HUES64 (cell line): Measurements from ENCODE around the gene CGRRF1.

Experiments used
- H3K27ac ChIP-seq: 2 replicates; pipeline ENCODE4 v1.7.0; 2013; ENCODE audit warnings: low read depth, low read length, inconsistent platforms
- H3K27me3 ChIP-seq: 2 replicates; pipeline ENCODE4 v1.6.1; 2013; ENCODE audit warnings: mild to moderate bottlenecking, low read length; ENCODE audit not compliant: insufficient read depth
- H3K36me3 ChIP-seq: 2 replicates; pipeline ENCODE4 v1.6.1; 2013; ENCODE audit warnings: mild to moderate bottlenecking, low read length; ENCODE audit not compliant: insufficient read depth
- H3K4me1 ChIP-seq: 2 replicates; pipeline ENCODE4 v1.6.1; 2013; ENCODE audit warnings: mild to moderate bottlenecking, low read length, moderate library complexity; ENCODE audit not compliant: insufficient read depth
- H3K4me3 ChIP-seq: 2 replicates; pipeline ENCODE4 v1.5.1; 2013; ENCODE audit warnings: mild to moderate bottlenecking, low read length, moderate library complexity
- H3K9ac ChIP-seq: 2 replicates; pipeline ENCODE4 v1.6.1; 2013; ENCODE audit warnings: mild to moderate bottlenecking, low read depth, low read length
- H3K9me3 ChIP-seq: 2 replicates; pipeline ENCODE4 v1.6.1; 2013; ENCODE audit warnings: low read depth, low read length; ENCODE audit not compliant: insufficient read depth
- WGBS: fragments of 150-250, 120-280 bp; methylation state at CpG from one replicate; pipeline ENCODE4 v1.1.7; 2013; ENCODE audit warnings: missing lambda C conversion rate; 5-methylcytosine and 5-hydroxymethylcytosine counted together

Gene CGRRF1

GRCh38 chr14:54547583-54547982 is 37.9 kb downstream of the CGRRF1 start:
- Histone ChIP-seq H3K9ac (no peak overlapping the region), H3K27ac (no peak overlapping the region), H3K4me3 (no peak overlapping the region), H3K36me3 (no peaks in the 10 kb centered on the region), H3K4me1 (peaks cover 4% of the 10 kb centered on the region; the same call in 1 of the 2 replicates), H3K27me3 (no peaks in the 10 kb centered on the region), H3K9me3 (no peaks in the 10 kb centered on the region)
- WGBS, result 92% methylated on average over 3 of the region's 3 CpGs

DNA sequence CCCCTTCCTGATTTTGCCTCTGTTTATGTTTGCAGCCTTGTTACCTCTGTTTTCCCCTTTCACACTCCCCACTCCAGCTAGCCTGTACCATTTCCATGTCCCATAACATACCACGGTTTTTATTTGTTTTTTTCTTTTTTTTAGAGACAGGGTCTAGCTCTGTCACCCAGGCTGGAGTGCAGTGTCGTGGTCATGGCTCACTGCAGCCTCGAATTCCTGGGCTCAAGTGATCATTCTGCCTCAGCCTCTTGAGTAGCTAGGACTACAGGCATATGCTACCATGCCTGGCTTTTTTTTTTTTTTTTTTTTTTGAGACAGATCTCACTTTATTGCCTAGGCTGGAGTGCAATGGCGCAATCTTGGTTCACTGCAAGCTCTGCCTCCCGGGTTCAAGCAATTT is 38.8 kb downstream of the CGRRF1 start:
- Histone ChIP-seq H3K27me3 (no peaks in the 10 kb centered on the region), H3K9me3 (no peaks in the 10 kb centered on the region), H3K9ac (no peak overlapping the region), H3K27ac (no peak overlapping the region), H3K4me1 (peaks cover 4% of the 10 kb centered on the region; the same call in 1 of the 2 replicates), H3K36me3 (no peaks in the 10 kb centered on the region), H3K4me3 (no peak overlapping the region)
- WGBS, result 89% methylated on average over 5 of the region's 5 CpGs

DNA sequence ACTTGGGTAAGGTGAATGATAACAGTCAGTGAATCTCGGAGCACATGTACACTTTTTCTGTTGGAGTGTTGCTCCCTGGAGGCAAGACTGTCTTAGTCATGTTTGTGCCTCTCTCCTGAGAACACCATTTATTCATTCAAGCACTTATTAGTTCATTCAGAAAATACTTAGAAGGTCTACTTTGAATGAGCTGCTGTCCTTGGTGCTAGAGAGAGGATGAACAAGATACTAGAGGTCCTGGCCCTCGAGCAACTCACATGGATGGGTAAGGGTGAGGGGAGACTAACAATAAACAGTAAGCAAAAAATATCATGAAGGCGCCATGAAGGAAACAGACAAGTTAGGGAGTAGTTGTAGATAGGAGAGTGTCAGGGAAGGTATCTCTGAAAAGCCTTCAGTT is 40.2 kb downstream of the CGRRF1 start:
- no peak overlapping the region for H3K27ac ChIP-seq

GRCh38 chr14:54550514-54550913 is 40.8 kb downstream of the CGRRF1 start:
- H3K27ac ChIP-seq, result no peak overlapping the region
- H3K9ac ChIP-seq, result no peak overlapping the region
- H3K36me3 ChIP-seq, result no peaks in the 10 kb centered on the region
- H3K4me3 ChIP-seq, result no peak overlapping the region
- no peaks in the 10 kb centered on the region for H3K9me3 ChIP-seq
- H3K4me1 ChIP-seq, result peaks cover 4% of the 10 kb centered on the region; the same call in 1 of the 2 replicates
- H3K27me3 ChIP-seq, result no peaks in the 10 kb centered on the region
- 77% methylated on average over 1 of the region's 1 CpG for WGBS

More for the DNA sequence above, 40.2 kb downstream of the CGRRF1 start:
- no peaks in the 10 kb centered on the region for H3K9me3 ChIP-seq
- peaks cover 4% of the 10 kb centered on the region; the same call in 1 of the 2 replicates for H3K4me1 ChIP-seq
- WGBS, result 85% methylated on average over 3 of the region's 3 CpGs
- no peak overlapping the region for H3K4me3 ChIP-seq
- H3K27me3 ChIP-seq, result no peaks in the 10 kb centered on the region
- H3K36me3 ChIP-seq, result no peaks in the 10 kb centered on the region
- no peak overlapping the region for H3K9ac ChIP-seq

- 94% methylated on average over 2 of the region's 2 CpGs for WGBS
- no peak overlapping the region for H3K4me3 ChIP-seq
- H3K4me1 ChIP-seq, result peaks cover 4% of the 10 kb centered on the region; the same call in 1 of the 2 replicates
- no peak overlapping the region for H3K27ac ChIP-seq
- no peaks in the 10 kb centered on the region for H3K9me3 ChIP-seq
- no peaks in the 10 kb centered on the region for H3K36me3 ChIP-seq
- H3K9ac ChIP-seq, result no peak overlapping the region
- no peaks in the 10 kb centered on the region for H3K27me3 ChIP-seq
Observed at GRCh38 chr14:54554401-54554800, 44.7 kb downstream of the CGRRF1 start.

GRCh38 chr14:54555651-54556050 is 45.9 kb downstream of the CGRRF1 start:
- WGBS, result 89% methylated on average over 2 of the region's 2 CpGs
- Histone ChIP-seq H3K9me3 (no peaks in the 10 kb centered on the region), H3K36me3 (no peaks in the 10 kb centered on the region), H3K9ac (no peak overlapping the region), H3K27me3 (no peaks in the 10 kb centered on the region), H3K27ac (no peak overlapping the region), H3K4me1 (peaks cover 4% of the 10 kb centered on the region; the same call in 1 of the 2 replicates), H3K4me3 (no peak overlapping the region)

GRCh38 chr14:54556535-54556934 is 46.8 kb downstream of the CGRRF1 start:
- 89% methylated on average over 9 of the region's 9 CpGs for WGBS
- no peaks in the 10 kb centered on the region for H3K36me3 ChIP-seq
- H3K4me3 ChIP-seq, result no peak overlapping the region
- no peak overlapping the region for H3K9ac ChIP-seq
- peaks cover 3% of the 10 kb centered on the region; the same call in 1 of the 2 replicates for H3K4me1 ChIP-seq
- H3K27ac ChIP-seq, result no peak overlapping the region
- H3K9me3 ChIP-seq, result no peaks in the 10 kb centered on the region
- H3K27me3 ChIP-seq, result no peaks in the 10 kb centered on the region

DNA sequence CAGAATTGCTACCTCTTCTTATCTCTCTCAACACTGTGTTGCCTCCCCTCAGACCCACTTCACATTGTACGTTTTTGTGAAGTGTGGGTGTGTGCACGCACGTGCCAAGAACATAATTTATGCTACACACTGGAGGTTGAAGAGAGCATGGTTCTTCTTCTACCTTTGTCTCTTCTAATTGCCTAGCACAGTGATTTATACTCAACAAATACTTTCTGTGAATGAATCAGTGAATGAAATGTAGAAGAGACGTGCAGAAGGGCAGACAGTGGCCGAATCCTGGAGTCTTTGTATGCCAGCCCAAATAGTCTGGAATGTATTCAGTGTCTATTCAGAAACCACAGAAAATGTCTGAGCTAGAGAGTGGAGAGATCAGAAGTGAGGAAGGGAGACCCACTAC is 52.6 kb downstream of the CGRRF1 start:
- Histone ChIP-seq H3K36me3 (no peaks in the 10 kb centered on the region), H3K4me3 (no peak overlapping the region), H3K9me3 (no peaks in the 10 kb centered on the region), H3K27me3 (peaks cover 25% of the 10 kb centered on the region), H3K9ac (no peak overlapping the region), H3K4me1 (peaks cover 8% of the 10 kb centered on the region), H3K27ac (no peak overlapping the region)
- WGBS, result 77% methylated on average over 2 of the region's 5 CpGs

DNA sequence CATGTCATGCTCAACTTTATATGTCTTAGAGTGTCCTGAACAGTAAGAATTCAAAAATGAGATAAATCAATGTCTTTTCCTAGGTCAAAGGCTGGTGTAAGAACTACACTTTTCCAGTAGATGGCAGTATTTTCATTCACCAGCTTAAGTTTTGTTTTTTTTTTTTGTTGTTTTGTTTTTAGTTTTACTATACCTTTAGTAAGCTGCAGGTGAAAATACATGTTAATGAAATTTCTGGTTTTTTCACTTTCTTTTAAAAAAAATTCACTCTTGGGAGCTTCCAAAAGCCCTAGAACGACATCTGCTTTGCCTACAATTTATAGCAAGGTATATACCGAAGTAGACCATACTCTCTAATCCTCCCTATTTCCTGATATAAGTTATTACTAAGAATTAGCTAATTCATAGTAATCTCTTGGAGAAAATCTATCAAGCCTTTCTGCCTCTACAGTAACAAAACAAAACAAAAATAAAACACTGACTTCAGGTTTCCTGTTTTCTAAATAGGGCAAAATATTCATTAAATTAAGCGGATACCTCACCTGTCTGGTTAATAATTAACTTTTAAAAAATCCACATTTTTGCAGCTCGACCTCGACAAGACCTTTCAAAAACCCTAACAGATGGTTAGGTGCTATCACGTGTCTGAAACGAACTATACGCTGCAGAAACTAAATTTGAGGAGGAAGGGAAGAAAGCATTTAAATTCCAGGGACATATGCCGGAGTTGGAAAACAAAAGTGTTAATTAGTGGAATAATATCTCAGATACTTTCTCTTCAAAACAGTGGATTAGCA is 54.6 kb downstream of the CGRRF1 start:
- WGBS, result 23% methylated on average over 9 of the region's 9 CpGs
- Histone ChIP-seq H3K36me3 (no peaks in the 10 kb centered on the region), H3K9ac (no peak overlapping the region), H3K4me3 (peak overlapping the region; percentile 73), H3K9me3 (no peaks in the 10 kb centered on the region), H3K27me3 (peaks cover 39% of the 10 kb centered on the region), H3K4me1 (peaks cover 15% of the 10 kb centered on the region), H3K27ac (no peak overlapping the region)

DNA sequence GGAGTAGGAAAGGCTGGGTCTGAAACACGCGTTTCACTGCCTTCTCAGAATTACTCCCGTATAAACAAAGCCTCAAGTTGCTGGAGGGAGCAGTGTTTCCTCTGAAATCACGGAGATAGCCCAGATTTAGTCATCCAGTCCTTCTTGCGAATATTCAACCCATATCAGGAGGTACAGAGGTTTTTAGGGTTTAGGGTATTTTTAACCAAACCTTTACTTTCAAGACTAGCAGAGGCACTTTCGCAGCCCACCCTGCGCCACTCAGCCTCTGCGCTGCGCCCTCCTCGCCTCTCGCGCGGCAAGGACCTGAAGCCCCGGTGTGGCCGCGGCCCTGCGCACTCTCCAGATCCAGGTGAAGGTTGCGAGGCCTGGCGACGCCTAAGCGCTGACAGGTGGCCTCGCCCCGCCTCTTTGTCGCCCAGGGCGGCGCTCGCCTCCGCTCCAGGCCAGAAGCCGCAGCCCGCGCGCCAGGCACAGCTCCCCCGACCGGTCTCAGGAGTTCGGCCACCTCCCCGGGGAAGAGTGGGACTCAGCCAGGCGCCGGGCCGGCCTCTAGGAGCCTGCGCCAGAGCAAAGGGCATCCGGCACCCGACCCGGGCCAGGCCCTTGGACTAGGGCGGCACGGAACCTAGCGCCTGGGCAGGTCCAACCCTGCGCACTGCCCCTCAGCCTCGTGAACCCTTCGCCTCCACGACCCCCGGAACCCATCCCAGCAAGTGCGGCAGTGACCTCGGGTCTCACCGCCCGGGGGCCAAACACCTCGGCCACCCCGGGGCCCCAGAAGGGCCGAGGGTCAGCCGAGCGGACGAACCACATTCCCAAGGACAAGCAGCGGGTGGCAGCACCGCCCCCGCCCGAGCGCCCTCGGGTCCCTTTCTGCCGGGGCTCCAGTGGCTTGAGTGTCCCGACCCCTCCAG is 55.4 kb downstream of the CGRRF1 start:
- Histone ChIP-seq H3K4me3 (peak overlapping the region; percentile 73), H3K9ac (peak overlapping the region; percentile 70; the same call in 1 of the 2 replicates), H3K27ac (no peak overlapping the region), H3K27me3 (peaks cover 46% of the 10 kb centered on the region), H3K4me1 (peaks cover 22% of the 10 kb centered on the region), H3K36me3 (no peaks in the 10 kb centered on the region), H3K9me3 (no peaks in the 10 kb centered on the region)
- WGBS, result under 1% methylated on average over 68 of the region's 69 CpGs
